GM19043 (cell line): ENCODE measurements around the gene ZNF524.

Experiments
- ATAC-seq: cut with Tn5 transposase; IDR thresholded peaks from one replicate; pipeline ENCODE4 v1.9.1; 2021; ENCODE audit warnings: low read depth; ENCODE audit not compliant: unreplicated experiment

Gene ZNF524

GRCh38 chr19:55652311-55653128 lies 52.4 kb downstream of the ZNF524 start:
- ATAC-seq, result no peak
